Ovary (tissue), 9 donors: ENCODE data around the gene SUSD6. TPM values are rescaled to one million over a fixed set of nuclear protein-coding genes. Genes with fewer than 3 reads are reported as not detected.
"Not testable (repeated sequence)": the region's sequence is repeated elsewhere in the genome, so short reads cannot be mapped to it uniquely, and the experiment has no call there.

ENCODE experiments used
- DNase-seq, 5 donors: peaks; one replicate each; pipeline ENCODE4 v3.0.0-alpha.2; 2019 to 2020
- H3K27ac ChIP-seq, 2 donors: fragments of 200-600 bp; one replicate each; pipeline versions ENCODE4 v1.5.1 to v1.8.0; 2019 to 2022
- H3K27me3 ChIP-seq: fragments of 200-600 bp; one replicate; pipeline ENCODE4 v1.8.0; 2022
- H3K36me3 ChIP-seq: fragments of 200-600 bp; sonication (generic); one replicate; pipeline ENCODE4 v1.5.1; 2019
- H3K4me1 ChIP-seq: one replicate; pipeline ENCODE4 v1.8.1; 2013; ENCODE audit warnings: mild to moderate bottlenecking, moderate library complexity; ENCODE audit not compliant: insufficient read depth
- H3K4me3 ChIP-seq: fragments of 200-600 bp; sonication (generic); one replicate; pipeline ENCODE4 v1.5.1; 2017
- H3K9me3 ChIP-seq, 2 donors: fragments of 200-600 bp in 1 of 2; sonication (generic) in 1 of 2; one replicate each; pipeline versions ENCODE4 v1.5.1 to v1.8.1; 2013 to 2019; ENCODE audit warnings: mild to moderate bottlenecking in 1 of 2, moderate library complexity in 1 of 2
- EP300 ChIP-seq: sonication (generic); formaldehyde crosslinking; IDR thresholded peaks from one replicate; pipeline ENCODE4 v1.6.1; 2017; ENCODE audit warnings: antibody characterized with exemption
- POLR2A ChIP-seq: fragments of 450-650 bp; IDR thresholded peaks from one replicate; pipeline ENCODE4 v1.6.1; 2017; ENCODE audit warnings: antibody characterized with exemption, mild to moderate bottlenecking, moderate library complexity
- WGBS, 3 donors: extraction: QIAGEN DNeasy Blood & Tissue Kit in 1 of 3; methylation state at CpG; one replicate each; pipeline versions ENCODE4 v1.1.5 to v1.1.7; 2013 to 2017; 5-methylcytosine and 5-hydroxymethylcytosine counted together
- intact Hi-C, 4 donors: fragments of 100-400 bp; cut with DNase I; formaldehyde crosslinking; loops; one replicate each; pipeline versions ENCODE4 v1.11.0 to v1.15.1; 2022 to 2023
- polyA plus RNA-seq, 2 donors: library from polyadenylated mRNA; stranded (reverse); fragments of 200-250 nt in 1 of 2; fragments of 350-450 nt in 1 of 2; fragmentation: Illumina TruSeq in 1 of 2; extraction: RNeasy Lipid Tissue Mini Kit (QIAGEN cat#74804) in 1 of 2; gene quantifications; one replicate each; pipeline ENCODE4 v1.2.3, GENCODE V29; 2013 to 2014
- total RNA-seq, 7 donors: library from RNA; depleted of rRNA in 2 of 7; stranded (reverse); fragments of >200 nt in 2 of 7; fragmentation: NEBNext Ultra II Directional in 3 of 7; extraction: Animal tissue kit (Norgen Biotek cat#: 25700) in 3 of 7; gene quantifications; one replicate each; pipeline versions ENCODE4 v1.1.0 to v1.2.4, GENCODE V29; 2016 to 2023
- TF ChIP-seq, protein P1 (sequence below), 3 donors: fragments of 450-650 bp in 2 of 3; fragments of 200-600 bp in 1 of 3; IDR thresholded peaks; one replicate each; pipeline versions ENCODE4 v1.5.1 to v1.8.0; 2016 to 2022; ENCODE audit warnings: antibody characterized with exemption in 3 of 3, mild to moderate bottlenecking in 1 of 3
- donor health status: DM: no; HTN: no; CAD: no; lungs with moderate emphysema.
- donor health status: DM: no; HTN: no; CAD: no.
- donor health status: Bipolar disorder and iron deficiency.
- donor health status: DM: yes; HTN: yes; CAD: no.
- donor health status: DM: no; HTN: no; CAD: no.
- donor health status: DM: yes; HTN: yes; CAD: no.

The SUSD6 gene
- total and polyA plus RNA-seq, 9 donors: 12.6 to 35.3 (median 27.7) TPM

DNA sequence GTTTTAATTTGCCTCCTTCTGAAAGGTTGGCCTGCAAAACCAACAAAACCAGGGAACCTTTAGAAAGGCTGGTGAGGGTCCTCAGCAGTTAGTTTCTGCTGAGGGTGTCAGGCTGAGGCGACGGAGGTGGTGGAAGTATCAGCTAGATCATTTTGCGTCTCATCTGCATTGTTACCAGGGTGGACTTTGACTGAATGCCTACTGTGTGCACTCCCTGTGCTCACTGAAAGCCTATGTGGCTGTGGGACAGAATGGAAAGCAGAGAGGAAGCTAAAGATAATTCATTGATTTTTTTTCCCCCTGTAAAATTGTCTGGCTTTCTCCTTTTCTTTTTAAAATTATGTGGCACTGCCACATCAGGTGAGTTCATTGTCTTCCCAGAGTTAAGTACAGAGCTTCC is 87.2 kb downstream of the SUSD6 start:
- intact Hi-C loops: no loop called here
- Histone ChIP-seq H3K9me3 (no peaks in the 10 kb centered on the region), H3K36me3 (no peaks in the 10 kb centered on the region), H3K27ac (no peak overlapping the region), H3K4me1 (peaks cover 30% of the 10 kb centered on the region), H3K4me3 (no peak overlapping the region), H3K27me3 (no peaks in the 10 kb centered on the region)
- DNase-seq: no peak
- WGBS, 3 donors: 75 to 83% (median 77%) methylated on average over 3 of the region's 3 CpGs
- TF ChIP-seq EP300 (no peak), POLR2A (no peak)
- TF ChIP-seq, protein P1, sequence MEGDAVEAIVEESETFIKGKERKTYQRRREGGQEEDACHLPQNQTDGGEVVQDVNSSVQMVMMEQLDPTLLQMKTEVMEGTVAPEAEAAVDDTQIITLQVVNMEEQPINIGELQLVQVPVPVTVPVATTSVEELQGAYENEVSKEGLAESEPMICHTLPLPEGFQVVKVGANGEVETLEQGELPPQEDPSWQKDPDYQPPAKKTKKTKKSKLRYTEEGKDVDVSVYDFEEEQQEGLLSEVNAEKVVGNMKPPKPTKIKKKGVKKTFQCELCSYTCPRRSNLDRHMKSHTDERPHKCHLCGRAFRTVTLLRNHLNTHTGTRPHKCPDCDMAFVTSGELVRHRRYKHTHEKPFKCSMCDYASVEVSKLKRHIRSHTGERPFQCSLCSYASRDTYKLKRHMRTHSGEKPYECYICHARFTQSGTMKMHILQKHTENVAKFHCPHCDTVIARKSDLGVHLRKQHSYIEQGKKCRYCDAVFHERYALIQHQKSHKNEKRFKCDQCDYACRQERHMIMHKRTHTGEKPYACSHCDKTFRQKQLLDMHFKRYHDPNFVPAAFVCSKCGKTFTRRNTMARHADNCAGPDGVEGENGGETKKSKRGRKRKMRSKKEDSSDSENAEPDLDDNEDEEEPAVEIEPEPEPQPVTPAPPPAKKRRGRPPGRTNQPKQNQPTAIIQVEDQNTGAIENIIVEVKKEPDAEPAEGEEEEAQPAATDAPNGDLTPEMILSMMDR (IDR thresholded peaks at IDR 0.05): no peak

DNA sequence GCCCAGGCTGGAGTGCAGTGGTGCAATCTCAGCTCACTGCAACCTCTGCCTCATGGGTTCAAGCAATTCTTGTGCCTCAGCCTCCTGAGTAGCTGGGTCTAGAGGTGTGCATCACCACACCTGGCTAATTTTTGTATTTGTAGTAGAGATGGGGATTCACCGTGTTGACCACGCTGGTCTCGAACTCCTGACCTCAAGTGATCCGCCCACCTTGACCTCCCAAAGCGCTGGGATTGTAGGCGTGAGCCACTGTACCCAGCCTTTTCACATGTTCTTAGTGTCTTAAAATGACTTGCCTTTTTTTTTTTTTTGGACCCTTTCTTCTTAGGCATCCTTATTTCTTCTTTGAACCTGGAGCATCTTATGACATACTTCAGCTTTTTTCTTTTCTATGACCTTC is 87.8 kb downstream of the SUSD6 start:
- H3K27ac ChIP-seq, H3K9me3 ChIP-seq, H3K4me3 ChIP-seq, H3K36me3 ChIP-seq, DNase-seq, H3K27me3 ChIP-seq, intact Hi-C loops: not testable (repeated sequence)
- 92 to 95% (median 93%) methylated on average over 6 of the region's 6 CpGs for WGBS, 3 donors
- peaks cover 25% of the 10 kb centered on the region for H3K4me1 ChIP-seq

DNA sequence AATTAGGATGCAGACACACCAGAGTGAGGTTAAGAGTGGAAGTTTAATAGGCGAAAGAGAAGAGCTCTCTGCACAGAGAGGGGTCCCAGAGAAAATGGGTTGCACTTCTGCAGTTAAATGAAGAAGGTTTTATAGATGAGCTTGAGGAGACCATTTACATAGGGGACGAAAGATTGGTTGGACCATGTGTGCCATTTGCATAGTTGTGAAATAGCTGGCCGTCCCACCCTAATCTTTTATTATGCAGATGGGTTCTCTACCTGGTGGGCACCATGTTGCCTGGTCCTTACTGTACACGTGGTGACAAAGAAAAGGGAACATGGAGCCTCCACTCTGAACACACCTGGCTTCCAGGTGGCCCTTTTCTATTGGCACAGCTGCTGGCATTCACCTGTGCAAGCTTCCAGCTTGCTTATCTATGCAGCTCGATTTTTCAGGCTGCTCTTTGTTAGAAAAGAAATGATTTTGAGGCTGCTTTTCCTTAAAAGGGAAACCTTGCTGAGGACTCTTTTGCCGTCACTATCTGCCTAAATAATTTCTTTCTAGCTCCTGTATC is 88.4 kb downstream of the SUSD6 start:
- H3K27me3 ChIP-seq: no peaks in the 10 kb centered on the region
- no peak overlapping the region for H3K4me3 ChIP-seq
- no peaks in the 10 kb centered on the region for H3K36me3 ChIP-seq
- intact Hi-C loops: no loop called here
- no peak for DNase-seq
- 69 to 80% (median 74%) methylated on average over 6 of the region's 6 CpGs for WGBS, 3 donors
- peaks cover 21% of the 10 kb centered on the region for H3K4me1 ChIP-seq
- TF ChIP-seq POLR2A (no peak), EP300 (no peak)
- TF ChIP-seq, protein P1 (IDR thresholded peaks at IDR 0.05): no peak
- no peaks in the 10 kb centered on the region for H3K9me3 ChIP-seq
- no peak overlapping the region for H3K27ac ChIP-seq

DNA sequence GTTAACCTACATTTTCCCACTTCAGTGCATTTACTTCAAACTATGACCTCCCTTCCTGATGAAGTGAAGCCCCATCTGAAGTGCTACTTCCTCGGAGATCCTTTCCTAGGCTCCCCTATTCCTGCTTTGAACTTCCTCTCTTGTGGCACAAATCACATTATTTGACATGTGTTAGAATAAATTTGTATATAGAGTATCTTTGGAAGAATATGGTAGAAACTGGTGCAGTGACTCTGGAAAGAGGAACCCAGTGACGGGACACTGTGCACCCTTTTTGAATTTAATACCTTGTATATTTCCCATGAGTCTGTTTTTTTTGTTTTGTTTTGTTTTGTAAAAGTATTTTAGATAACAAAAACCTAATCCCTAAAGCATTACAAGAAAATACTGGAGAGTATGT is 89.2 kb downstream of the SUSD6 start:
- intact Hi-C loops: no loop called here
- Histone ChIP-seq H3K9me3 (no peaks in the 10 kb centered on the region), H3K4me3 (no peak overlapping the region), H3K36me3 (no peaks in the 10 kb centered on the region), H3K27ac (no peak overlapping the region), H3K27me3 (no peaks in the 10 kb centered on the region), H3K4me1 (peaks cover 15% of the 10 kb centered on the region)
- WGBS, 3 donors: 80 to 93% (median 88%) methylated on average over 2 of the region's 2 CpGs
- TF ChIP-seq POLR2A (no peak), EP300 (no peak)
- TF ChIP-seq, protein P1 (IDR thresholded peaks at IDR 0.05): no peak
- DNase-seq: no peak

DNA sequence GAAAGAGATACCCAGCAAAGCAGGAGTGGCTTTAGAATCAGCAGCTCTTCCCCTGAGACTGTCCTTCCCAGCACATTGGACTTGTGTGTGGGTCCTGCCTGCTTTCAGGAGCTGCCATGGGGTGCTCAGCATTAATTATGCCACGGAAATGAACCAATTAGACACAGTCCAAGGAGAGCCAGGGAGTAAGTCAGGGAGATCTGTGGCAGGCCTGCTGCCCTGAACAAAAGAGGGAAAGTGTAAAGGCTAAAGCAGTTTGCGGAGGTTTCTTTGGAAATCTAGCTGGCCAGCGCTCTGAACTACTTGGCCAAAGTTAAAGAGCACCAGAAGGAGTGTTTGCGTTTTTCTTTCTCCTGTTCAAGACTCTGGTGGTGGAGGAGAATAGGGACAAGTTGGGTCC is 89.9 kb downstream of the SUSD6 start:
- Histone ChIP-seq H3K4me3 (no peak overlapping the region), H3K27ac (no peak overlapping the region), H3K27me3 (no peaks in the 10 kb centered on the region), H3K9me3 (no peaks in the 10 kb centered on the region), H3K4me1 (peaks cover 15% of the 10 kb centered on the region), H3K36me3 (no peaks in the 10 kb centered on the region)
- no peak for DNase-seq
- TF ChIP-seq, protein P1 (IDR thresholded peaks at IDR 0.05): no peak
- no peak for TF ChIP-seq POLR2A
- TF ChIP-seq EP300: no peak
- WGBS, 3 donors: 68 to 72% (median 70%) methylated on average over 4 of the region's 4 CpGs
- intact Hi-C loops: no loop called here
